ENCODE data around the gene FAM83B.

DNA sequence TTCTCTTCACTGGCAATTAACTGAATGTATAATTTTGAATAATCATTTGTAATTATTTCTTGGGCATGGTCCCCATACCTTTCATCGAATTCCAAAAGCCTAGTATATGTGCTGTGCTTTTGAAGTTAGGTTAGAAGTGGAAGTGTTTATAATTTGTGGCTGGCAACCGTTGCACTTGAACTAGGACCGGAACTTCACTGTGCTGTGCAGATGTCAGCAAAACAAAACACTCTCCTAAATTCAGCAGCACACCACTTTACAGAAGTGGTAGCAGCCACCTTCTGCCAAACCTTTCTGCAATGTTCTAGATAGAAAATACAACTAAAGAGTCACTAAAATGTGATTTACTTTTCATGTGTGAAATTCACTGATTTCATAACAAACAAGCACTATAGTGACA, 111.9 kb downstream of the FAM83B start:
- TF ChIP-seq POLR2A (IDR thresholded peaks at IDR 0.05; ENCODE audit: low read depth, low read length): no peak
- TF ChIP-seq, protein P1, sequence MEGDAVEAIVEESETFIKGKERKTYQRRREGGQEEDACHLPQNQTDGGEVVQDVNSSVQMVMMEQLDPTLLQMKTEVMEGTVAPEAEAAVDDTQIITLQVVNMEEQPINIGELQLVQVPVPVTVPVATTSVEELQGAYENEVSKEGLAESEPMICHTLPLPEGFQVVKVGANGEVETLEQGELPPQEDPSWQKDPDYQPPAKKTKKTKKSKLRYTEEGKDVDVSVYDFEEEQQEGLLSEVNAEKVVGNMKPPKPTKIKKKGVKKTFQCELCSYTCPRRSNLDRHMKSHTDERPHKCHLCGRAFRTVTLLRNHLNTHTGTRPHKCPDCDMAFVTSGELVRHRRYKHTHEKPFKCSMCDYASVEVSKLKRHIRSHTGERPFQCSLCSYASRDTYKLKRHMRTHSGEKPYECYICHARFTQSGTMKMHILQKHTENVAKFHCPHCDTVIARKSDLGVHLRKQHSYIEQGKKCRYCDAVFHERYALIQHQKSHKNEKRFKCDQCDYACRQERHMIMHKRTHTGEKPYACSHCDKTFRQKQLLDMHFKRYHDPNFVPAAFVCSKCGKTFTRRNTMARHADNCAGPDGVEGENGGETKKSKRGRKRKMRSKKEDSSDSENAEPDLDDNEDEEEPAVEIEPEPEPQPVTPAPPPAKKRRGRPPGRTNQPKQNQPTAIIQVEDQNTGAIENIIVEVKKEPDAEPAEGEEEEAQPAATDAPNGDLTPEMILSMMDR (IDR thresholded peaks at IDR 0.05 in 2 of 3, conservative IDR thresholded peaks at IDR 0.05 in 1 of 3; ENCODE audit: control insufficient read depth in 2 of 3, extremely low read depth in 1 of 3, insufficient read depth in 1 of 3, low read depth in 3 of 3, low read length in 3 of 3): no peak
- TF ChIP-seq MYC (IDR thresholded peaks at IDR 0.05; ENCODE audit: insufficient read depth, insufficient read length, insufficient replicate concordance, low read length, severe bottlenecking): no peak
- no peak for TF ChIP-seq RAD21 (IDR thresholded peaks at IDR 0.05; ENCODE audit: insufficient read depth, low read depth, low read length)
- no peak for TF ChIP-seq POLR2AphosphoS5 (IDR thresholded peaks at IDR 0.05; ENCODE audit: low read length)
- no peak for TF ChIP-seq RCOR1 (conservative IDR thresholded peaks at IDR 0.05; ENCODE audit: low read depth, low read length)
- TF ChIP-seq RAD51 (IDR thresholded peaks at IDR 0.05): no peak
- no peak for TF ChIP-seq ETV6 (conservative IDR thresholded peaks at IDR 0.05 in 1 of 2, IDR thresholded peaks at IDR 0.05 in 1 of 2; ENCODE audit: borderline replicate concordance in 1 of 2, low read depth in 1 of 2)
- TF ChIP-seq TBL1XR1 (IDR thresholded peaks at IDR 0.05; ENCODE audit: low read depth, low read length): no peak
- no peak for TF ChIP-seq ELK1 (IDR thresholded peaks at IDR 0.05; ENCODE audit: low read depth, low read length)
- TF ChIP-seq ATF2 (IDR thresholded peaks at IDR 0.05; ENCODE audit: low read length): no peak
- TF ChIP-seq ATF7 (IDR thresholded peaks at IDR 0.05; ENCODE audit: low read depth): no peak

Data from GM12878 (cell line).